Osteoblast (primary cell): ENCODE data around the gene KIAA0319L. TPM values are rescaled to one million over a fixed set of nuclear protein-coding genes. Genes with fewer than 3 reads are reported as not detected.
"Not testable (repeated sequence)": the region's sequence is repeated elsewhere in the genome, so short reads cannot be mapped to it uniquely, and the experiment has no call there.

Experiments
- DNase-seq: peaks from one replicate; pipeline ENCODE4 v3.0.0; 2011; ENCODE audit warnings: low spot score, mixed read lengths; ENCODE audit not compliant: insufficient read length; ENCODE audit errors: missing footprints
- H2AFZ ChIP-seq: 2 replicates; pipeline ENCODE4 v1.6.0; 2011; ENCODE audit warnings: mild to moderate bottlenecking, low read length
- H3K27ac ChIP-seq: 2 replicates; pipeline ENCODE4 v1.5.1; 2011; ENCODE audit warnings: mild to moderate bottlenecking, low read depth, low read length, moderate library complexity
- H3K27me3 ChIP-seq: 2 replicates; pipeline ENCODE4 v1.6.0; 2012; ENCODE audit warnings: mild to moderate bottlenecking, control low read depth, inconsistent platforms, low read length, moderate library complexity; ENCODE audit not compliant: insufficient read depth
- H3K36me3 ChIP-seq: 2 replicates; pipeline ENCODE4 v1.5.1; 2011; ENCODE audit warnings: mild to moderate bottlenecking, low read length, control low read depth, moderate library complexity; ENCODE audit not compliant: insufficient read depth
- H3K4me1 ChIP-seq: 2 replicates; pipeline ENCODE4 v1.5.1; 2011; ENCODE audit warnings: mild to moderate bottlenecking, low read length, control low read depth, moderate library complexity; ENCODE audit not compliant: insufficient read depth
- H3K4me2 ChIP-seq: 2 replicates; pipeline ENCODE4 v1.6.0; 2011; ENCODE audit warnings: mild to moderate bottlenecking, low read length; ENCODE audit not compliant: insufficient read depth
- H3K4me3 ChIP-seq: fragments of 200-600 bp; sonication (generic); 3 replicates; pipeline ENCODE4 v1.5.1; 2012; ENCODE audit warnings: mild to moderate bottlenecking, low read length, inconsistent platforms; ENCODE audit not compliant: insufficient read depth
- H3K79me2 ChIP-seq: 2 replicates; pipeline ENCODE4 v1.6.0; 2012; ENCODE audit warnings: mild to moderate bottlenecking, low read length, control low read depth, inconsistent platforms; ENCODE audit not compliant: insufficient read depth
- H3K9me3 ChIP-seq: 2 replicates; pipeline ENCODE4 v1.5.1; 2011; ENCODE audit warnings: low read depth, low read length, control low read depth
- H4K20me1 ChIP-seq: 2 replicates; pipeline ENCODE4 v1.6.0; 2012; ENCODE audit warnings: mild to moderate bottlenecking, low read length, control low read depth; ENCODE audit not compliant: insufficient read depth
- total RNA-seq: library from RNA; depleted of rRNA; stranded (reverse); fragments of >200 nt; gene quantifications from 2 replicates; pipeline ENCODE4 v1.2.3, GENCODE V29; 2012
- TF ChIP-seq, protein P1 (sequence below): IDR thresholded peaks from 2 replicates; pipeline ENCODE4 v1.5.1; 2011; ENCODE audit warnings: mild to moderate bottlenecking, low read depth, low read length, moderate library complexity; ENCODE audit errors: extremely low read depth

Gene KIAA0319L
- total RNA-seq, 1 donor = 44.9 TPM

DNA sequence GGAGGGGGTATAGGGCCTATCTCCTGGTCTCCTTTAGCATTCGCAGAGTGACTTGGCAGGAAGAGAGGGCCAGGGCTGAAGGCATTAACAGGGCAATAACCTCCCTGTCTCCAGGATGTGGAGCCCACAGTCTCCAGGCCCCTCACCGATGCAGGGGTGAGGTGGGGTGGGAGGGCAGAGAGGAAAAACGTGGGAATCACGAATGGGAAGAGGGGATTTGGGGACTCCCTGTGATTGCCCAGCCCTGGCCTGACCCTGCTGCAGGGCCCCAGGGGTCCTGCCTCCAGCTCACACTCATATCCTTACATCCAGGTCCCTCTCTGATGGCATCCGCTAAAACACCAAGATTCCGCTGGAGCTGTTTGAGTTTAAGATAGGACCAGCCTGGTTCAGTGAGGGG, 30.5 kb upstream of the KIAA0319L start:
- no peaks in the 10 kb centered on the region for H3K36me3 ChIP-seq
- H3K4me2 ChIP-seq = no peak overlapping the region
- H2AFZ ChIP-seq = no peak overlapping the region
- H3K79me2 ChIP-seq = no peaks in the 10 kb centered on the region
- no peaks in the 10 kb centered on the region for H4K20me1 ChIP-seq
- no peaks in the 10 kb centered on the region for H3K4me1 ChIP-seq
- TF ChIP-seq, protein P1, sequence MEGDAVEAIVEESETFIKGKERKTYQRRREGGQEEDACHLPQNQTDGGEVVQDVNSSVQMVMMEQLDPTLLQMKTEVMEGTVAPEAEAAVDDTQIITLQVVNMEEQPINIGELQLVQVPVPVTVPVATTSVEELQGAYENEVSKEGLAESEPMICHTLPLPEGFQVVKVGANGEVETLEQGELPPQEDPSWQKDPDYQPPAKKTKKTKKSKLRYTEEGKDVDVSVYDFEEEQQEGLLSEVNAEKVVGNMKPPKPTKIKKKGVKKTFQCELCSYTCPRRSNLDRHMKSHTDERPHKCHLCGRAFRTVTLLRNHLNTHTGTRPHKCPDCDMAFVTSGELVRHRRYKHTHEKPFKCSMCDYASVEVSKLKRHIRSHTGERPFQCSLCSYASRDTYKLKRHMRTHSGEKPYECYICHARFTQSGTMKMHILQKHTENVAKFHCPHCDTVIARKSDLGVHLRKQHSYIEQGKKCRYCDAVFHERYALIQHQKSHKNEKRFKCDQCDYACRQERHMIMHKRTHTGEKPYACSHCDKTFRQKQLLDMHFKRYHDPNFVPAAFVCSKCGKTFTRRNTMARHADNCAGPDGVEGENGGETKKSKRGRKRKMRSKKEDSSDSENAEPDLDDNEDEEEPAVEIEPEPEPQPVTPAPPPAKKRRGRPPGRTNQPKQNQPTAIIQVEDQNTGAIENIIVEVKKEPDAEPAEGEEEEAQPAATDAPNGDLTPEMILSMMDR = no peak
- H3K27me3 ChIP-seq = no peaks in the 10 kb centered on the region
- H3K4me3 ChIP-seq = no peak overlapping the region
- no peaks in the 10 kb centered on the region for H3K9me3 ChIP-seq
- no peak overlapping the region for H3K27ac ChIP-seq
- peak; percentile 58 for DNase-seq

DNA sequence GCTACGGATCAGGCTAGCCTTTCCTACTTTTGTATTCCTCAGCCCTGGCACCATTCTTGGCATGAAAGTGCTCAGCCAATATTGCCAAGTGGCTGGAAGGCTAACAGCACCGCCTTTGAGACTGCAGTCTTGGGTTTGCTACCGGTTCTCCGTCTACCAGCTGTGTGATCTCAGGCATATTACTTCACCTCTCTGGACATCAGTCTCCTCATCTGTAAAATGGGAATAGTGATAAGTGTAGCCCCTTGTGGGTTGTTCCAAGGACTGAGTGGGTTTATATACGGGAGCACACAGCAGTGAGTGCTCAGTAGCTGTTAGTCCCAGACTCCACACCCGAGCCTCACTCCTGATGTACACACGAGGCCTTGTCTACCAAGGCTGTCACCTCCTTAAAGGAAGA, 29.6 kb upstream of the KIAA0319L start:
- Histone ChIP-seq H4K20me1 (no peaks in the 10 kb centered on the region), H3K27ac (no peak overlapping the region), H3K9me3 (no peaks in the 10 kb centered on the region), H3K4me1 (no peaks in the 10 kb centered on the region), H3K36me3 (no peaks in the 10 kb centered on the region), H3K4me3 (no peak overlapping the region), H3K4me2 (no peak overlapping the region), H2AFZ (no peak overlapping the region), H3K79me2 (no peaks in the 10 kb centered on the region), H3K27me3 (no peaks in the 10 kb centered on the region)
- no peak for DNase-seq
- TF ChIP-seq, protein P1 = no peak

DNA sequence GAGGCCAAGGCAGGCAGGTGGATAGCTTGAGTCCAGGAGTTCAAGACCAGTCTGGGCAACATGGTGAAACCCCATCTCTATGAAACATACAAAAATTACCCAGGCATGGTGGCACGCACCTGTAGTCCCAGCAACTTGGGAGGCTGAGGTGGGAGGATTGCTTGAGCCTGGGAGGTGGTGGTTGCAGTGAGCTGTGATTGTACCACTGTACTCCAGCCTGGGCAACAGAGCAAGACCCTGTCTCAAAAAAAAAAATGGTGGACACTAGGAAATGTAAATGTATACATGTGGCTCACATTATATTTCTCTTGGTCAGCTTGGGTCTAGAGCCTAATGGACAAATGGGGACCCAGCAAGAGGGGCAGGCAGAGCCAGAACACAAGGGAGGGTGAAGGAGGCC, 28.6 kb upstream of the KIAA0319L start:
- not testable (repeated sequence) for H3K79me2 ChIP-seq, H3K4me1 ChIP-seq, H3K36me3 ChIP-seq, H3K4me2 ChIP-seq, H3K9me3 ChIP-seq, DNase-seq, H3K27ac ChIP-seq, H3K4me3 ChIP-seq, H2AFZ ChIP-seq, H4K20me1 ChIP-seq, H3K27me3 ChIP-seq

DNA sequence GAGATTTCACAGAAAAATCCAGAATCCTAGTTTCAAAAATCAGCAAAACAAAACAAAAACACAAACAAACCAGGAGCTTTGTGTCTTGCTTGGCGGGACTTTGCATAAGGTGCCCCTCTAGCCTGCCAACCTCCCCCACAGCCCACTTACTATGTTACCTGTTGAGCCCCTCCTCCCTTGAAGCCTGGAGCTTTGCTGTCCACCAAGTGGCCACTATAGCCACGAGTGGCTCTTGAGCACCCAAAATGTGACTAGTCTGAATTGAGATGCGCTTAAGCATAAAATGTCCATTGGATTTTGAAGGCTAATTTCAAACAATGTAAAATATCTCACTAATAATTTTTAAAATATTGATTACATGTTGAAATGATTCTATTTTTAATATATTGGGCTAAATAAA, 28.1 kb upstream of the KIAA0319L start:
- DNase-seq = peak; percentile 48
- no peak overlapping the region for H3K27ac ChIP-seq
- H3K9me3 ChIP-seq = no peaks in the 10 kb centered on the region
- TF ChIP-seq, protein P1 = no peak
- no peaks in the 10 kb centered on the region for H3K79me2 ChIP-seq
- H4K20me1 ChIP-seq = no peaks in the 10 kb centered on the region
- no peak overlapping the region for H2AFZ ChIP-seq
- H3K36me3 ChIP-seq = no peaks in the 10 kb centered on the region
- H3K4me2 ChIP-seq = no peak overlapping the region
- no peaks in the 10 kb centered on the region for H3K27me3 ChIP-seq
- no peaks in the 10 kb centered on the region for H3K4me1 ChIP-seq
- no peak overlapping the region for H3K4me3 ChIP-seq

DNA sequence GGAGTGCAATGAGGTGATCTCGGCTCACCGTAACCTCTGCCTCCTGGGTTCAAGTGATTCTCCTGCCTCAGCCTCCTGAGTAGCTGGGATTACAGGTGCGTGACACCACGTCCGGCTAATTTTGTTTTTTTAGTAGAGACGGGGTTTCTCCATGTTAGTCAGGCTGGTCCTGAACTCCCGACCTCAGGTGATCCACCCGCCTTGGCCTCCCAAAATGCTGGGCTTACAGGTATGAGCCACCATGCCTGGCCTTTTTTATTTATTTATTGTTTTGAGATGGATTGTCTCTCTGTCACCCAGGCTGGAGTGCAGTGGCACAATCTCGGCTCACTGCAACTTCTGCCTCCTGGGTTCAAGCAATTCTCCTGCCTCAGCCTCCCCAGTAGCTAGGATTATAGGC, 24.4 kb upstream of the KIAA0319L start:
- not testable (repeated sequence) for H3K4me3 ChIP-seq, H3K4me1 ChIP-seq, DNase-seq, H3K36me3 ChIP-seq, H3K9me3 ChIP-seq, H2AFZ ChIP-seq, H4K20me1 ChIP-seq, H3K79me2 ChIP-seq, H3K27ac ChIP-seq, H3K27me3 ChIP-seq, H3K4me2 ChIP-seq
